ENCODE results near the gene SNAP25. TPM values are rescaled to one million over a fixed set of nuclear protein-coding genes. Genes with fewer than 3 reads are reported as not detected.

SNAP25 gene
- total RNA-seq, 4 donors from 2014 or later = 0.47 to 5.5 (median 2.3) TPM

DNA sequence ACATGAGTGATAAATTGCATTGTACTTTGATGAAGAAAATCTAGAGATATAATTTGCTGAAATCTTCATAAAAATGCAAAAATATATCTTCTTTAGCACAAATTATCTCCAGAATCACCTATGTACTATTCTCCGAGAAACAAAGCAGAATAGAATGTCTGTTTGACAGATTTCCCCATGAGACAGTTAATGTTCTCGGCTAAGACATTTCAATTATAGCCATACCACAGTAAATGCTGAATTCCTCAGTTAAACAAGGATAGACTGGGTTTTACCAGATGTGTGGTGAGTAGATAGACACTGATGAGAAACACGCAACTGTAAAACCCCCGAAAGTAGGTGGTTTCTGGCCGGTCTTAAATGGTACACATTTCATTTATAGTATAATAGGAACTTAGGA lies 69.8 kb downstream of the SNAP25 start:
- H3K4me1 ChIP-seq = no peaks in the 10 kb centered on the region
- TF ChIP-seq, protein P1, sequence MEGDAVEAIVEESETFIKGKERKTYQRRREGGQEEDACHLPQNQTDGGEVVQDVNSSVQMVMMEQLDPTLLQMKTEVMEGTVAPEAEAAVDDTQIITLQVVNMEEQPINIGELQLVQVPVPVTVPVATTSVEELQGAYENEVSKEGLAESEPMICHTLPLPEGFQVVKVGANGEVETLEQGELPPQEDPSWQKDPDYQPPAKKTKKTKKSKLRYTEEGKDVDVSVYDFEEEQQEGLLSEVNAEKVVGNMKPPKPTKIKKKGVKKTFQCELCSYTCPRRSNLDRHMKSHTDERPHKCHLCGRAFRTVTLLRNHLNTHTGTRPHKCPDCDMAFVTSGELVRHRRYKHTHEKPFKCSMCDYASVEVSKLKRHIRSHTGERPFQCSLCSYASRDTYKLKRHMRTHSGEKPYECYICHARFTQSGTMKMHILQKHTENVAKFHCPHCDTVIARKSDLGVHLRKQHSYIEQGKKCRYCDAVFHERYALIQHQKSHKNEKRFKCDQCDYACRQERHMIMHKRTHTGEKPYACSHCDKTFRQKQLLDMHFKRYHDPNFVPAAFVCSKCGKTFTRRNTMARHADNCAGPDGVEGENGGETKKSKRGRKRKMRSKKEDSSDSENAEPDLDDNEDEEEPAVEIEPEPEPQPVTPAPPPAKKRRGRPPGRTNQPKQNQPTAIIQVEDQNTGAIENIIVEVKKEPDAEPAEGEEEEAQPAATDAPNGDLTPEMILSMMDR (IDR thresholded peaks at IDR 0.05) = no peak
- TF ChIP-seq POLR2A (IDR thresholded peaks at IDR 0.05) (no peak), EP300 (IDR thresholded peaks at IDR 0.05) (no peak), POLR2AphosphoS5 (IDR thresholded peaks at IDR 0.05) (no peak)
- ATAC-seq = no peak
- H3K36me3 ChIP-seq = no peaks in the 10 kb centered on the region
- 88 to 98% methylated on average over 5 of the region's 5 CpGs for WGBS, 2 donors (ENCODE audit: low coverage in 1 of 2)
- H3K4me3 ChIP-seq = no peak overlapping the region
- no peaks in the 10 kb centered on the region for H3K9me3 ChIP-seq
- H3K27me3 ChIP-seq = no peaks in the 10 kb centered on the region
- H3K27ac ChIP-seq = no peak overlapping the region

DNA sequence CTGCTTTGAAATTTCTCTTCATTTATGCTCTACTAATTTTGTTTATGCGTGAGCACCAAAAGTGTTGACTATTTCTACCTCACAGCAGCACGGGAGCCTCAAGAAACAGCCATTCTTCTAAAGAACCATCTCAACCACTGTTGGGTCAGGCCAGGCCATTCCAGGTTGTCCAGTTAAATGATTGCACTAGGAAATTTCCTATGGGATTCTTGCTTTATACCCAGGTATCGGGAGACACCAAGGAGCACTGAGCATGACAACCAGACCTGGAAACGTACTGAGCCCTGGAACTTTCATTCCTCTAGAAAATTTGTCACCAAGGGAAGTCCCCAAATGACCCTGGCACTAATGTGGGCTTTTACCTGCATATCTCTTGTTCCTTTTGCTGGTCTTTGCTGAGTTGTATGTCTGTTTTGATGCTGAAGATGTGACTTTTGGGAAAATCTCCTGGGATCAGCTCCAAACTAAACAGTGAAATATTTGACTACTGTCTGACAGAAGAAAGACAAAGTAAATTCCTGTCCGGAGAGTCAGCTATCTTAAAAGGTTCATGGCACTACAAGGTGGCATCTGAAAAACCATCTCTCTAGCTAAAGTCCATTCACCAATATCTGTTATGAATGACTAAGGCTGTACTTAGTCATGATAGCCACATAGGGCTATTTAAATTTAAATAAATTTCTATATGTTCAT lies 70.5 kb downstream of the SNAP25 start:
- no peak for ATAC-seq
- no peak overlapping the region for H3K4me3 ChIP-seq
- TF ChIP-seq EP300 (IDR thresholded peaks at IDR 0.05) (no peak), POLR2A (IDR thresholded peaks at IDR 0.05) (no peak), POLR2AphosphoS5 (IDR thresholded peaks at IDR 0.05) (no peak)
- TF ChIP-seq, protein P1 (IDR thresholded peaks at IDR 0.05) = no peak
- H3K9me3 ChIP-seq = no peaks in the 10 kb centered on the region
- no peaks in the 10 kb centered on the region for H3K36me3 ChIP-seq
- no peaks in the 10 kb centered on the region for H3K27me3 ChIP-seq
- WGBS, 2 donors (ENCODE audit: low coverage in 1 of 2) = 74 to 80% methylated on average over 4 to 5 of the region's 5 CpGs
- no peaks in the 10 kb centered on the region for H3K4me1 ChIP-seq
- no peak overlapping the region for H3K27ac ChIP-seq

DNA sequence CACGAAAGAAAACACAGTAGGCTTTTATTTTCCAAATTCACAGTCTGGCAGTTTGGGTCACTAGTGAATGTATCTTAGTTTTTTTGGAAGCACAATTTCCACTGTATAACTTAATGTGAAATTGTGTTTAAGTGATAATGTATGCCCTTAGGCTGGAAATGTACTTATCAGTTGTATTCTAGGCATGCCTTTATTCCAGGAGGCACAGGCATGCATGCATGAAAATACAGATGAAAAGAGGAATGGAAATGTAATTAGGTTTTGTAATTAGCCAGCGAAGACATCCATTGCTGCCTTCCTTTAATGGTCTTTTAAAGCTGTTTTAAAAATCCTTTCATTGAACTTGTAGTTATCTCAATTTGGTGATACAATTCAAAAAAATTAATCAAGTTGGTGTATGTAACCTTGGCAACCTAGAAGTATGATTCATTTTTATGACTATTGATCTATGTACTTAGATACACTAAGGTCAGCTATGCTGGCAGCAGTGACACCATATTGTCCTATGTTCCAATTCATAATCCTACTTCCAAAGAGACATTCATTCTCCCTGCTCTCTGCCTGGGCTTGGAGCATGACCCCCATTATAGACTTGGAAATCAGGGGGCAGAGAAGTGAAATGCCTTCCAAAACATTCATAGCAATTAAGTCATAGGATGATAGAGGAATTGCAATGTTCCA lies 73.1 kb downstream of the SNAP25 start:
- 54 to 80% methylated on average over 2 of the region's 2 CpGs for WGBS, 2 donors (ENCODE audit: low coverage in 1 of 2)
- H3K27ac ChIP-seq = no peak overlapping the region
- no peak for TF ChIP-seq POLR2A (IDR thresholded peaks at IDR 0.05)
- no peak for TF ChIP-seq EP300 (IDR thresholded peaks at IDR 0.05)
- TF ChIP-seq, protein P1 (IDR thresholded peaks at IDR 0.05) = no peak
- TF ChIP-seq POLR2AphosphoS5 (IDR thresholded peaks at IDR 0.05) = no peak

DNA sequence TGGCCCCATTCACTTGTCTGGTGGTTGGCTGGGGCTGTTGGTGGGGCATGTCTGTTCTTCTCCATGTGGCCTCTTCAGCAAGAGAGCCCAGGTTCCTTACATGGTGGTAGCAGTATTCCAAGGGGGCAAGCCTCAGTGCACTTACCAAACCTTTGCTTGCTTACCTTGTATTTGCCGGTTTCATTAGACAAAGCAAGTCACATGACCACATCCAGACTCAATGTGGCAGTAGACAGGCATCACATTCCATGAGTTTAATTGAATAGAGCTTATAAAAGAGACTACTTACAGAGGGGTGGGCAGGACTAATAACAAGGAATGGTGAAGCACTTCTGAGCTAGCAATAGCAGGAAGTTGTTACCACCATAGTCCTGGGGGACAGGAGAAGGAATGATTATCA lies 78.6 kb downstream of the SNAP25 start:
- TF ChIP-seq, protein P1 (IDR thresholded peaks at IDR 0.05) = no peak
- TF ChIP-seq POLR2A (IDR thresholded peaks at IDR 0.05) (no peak), EP300 (IDR thresholded peaks at IDR 0.05) (no peak), POLR2AphosphoS5 (IDR thresholded peaks at IDR 0.05) (no peak)
- WGBS, 2 donors (ENCODE audit: low coverage in 1 of 2) = 100% methylated on average over 1 of the region's 1 CpG; no CpG with 5 or more reads in 1 of the 2 donors
- Histone ChIP-seq H3K4me3 (no peak overlapping the region), H3K36me3 (no peaks in the 10 kb centered on the region), H3K27me3 (peaks cover 5% of the 10 kb centered on the region), H3K27ac (no peak overlapping the region), H3K9me3 (no peaks in the 10 kb centered on the region), H3K4me1 (no peaks in the 10 kb centered on the region)
- no peak for ATAC-seq

More for the DNA sequence above, 73.1 kb downstream of the SNAP25 start:
- Histone ChIP-seq H3K4me1 (no peaks in the 10 kb centered on the region), H3K4me3 (no peak overlapping the region), H3K27me3 (peaks cover 2% of the 10 kb centered on the region), H3K9me3 (no peaks in the 10 kb centered on the region), H3K36me3 (no peaks in the 10 kb centered on the region)
- ATAC-seq = no peak
